OCI-LY1 (cell line): Measurements from ENCODE around the gene FGGY.

Source experiments
- EZH2 ChIP-seq: fragments of 200-600 bp; sonication (generic), shearing (Covaris generic); IDR thresholded peaks from 2 replicates; pipeline ENCODE4 v1.8.0; 2017; ENCODE audit warnings: borderline replicate concordance, mixed run types, mild to moderate bottlenecking, antibody characterized with exemption, low read length, moderate library complexity, mixed read lengths
- TF ChIP-seq, protein P1 (sequence below): fragments of 200-600 bp; sonication (generic), shearing (Covaris generic); IDR thresholded peaks from 2 replicates; pipeline ENCODE4 v1.5.1; 2017; ENCODE audit warnings: mild to moderate bottlenecking, antibody characterized with exemption, low read length, moderate library complexity, mixed read lengths

DNA sequence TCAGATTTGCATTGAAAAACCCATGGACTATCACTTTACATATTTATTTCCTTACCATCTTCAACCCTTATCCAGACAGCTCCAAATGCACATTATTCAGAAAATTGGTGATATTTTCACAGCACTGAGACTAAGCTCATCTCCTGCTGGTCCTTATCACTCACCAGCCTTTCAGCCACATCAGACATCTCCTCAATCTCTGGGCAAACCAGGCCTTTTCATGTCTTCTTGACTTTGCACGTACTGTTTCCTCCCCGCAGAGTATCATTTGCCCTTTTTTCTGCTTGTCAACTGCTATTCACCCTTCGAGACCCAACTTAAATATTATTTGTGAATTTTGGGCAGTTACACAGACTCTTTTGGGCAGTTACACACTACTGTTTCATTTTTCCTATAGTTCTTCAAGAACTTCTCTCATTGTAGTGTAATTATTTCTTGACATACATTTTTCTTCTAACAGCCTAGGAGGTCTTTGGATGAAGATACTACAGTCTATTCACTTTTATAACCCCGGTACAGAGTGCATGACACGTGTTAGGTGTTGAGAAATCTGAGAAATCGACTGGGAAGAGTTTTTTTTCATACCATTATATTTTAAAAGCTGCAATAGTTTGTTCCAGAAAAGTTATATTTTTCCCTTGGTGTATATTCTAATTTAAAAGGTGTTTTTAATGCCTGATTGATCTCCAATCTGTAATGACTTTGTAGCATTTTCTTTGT lies 98.0 kb downstream of the FGGY start:
- TF ChIP-seq, protein P1, sequence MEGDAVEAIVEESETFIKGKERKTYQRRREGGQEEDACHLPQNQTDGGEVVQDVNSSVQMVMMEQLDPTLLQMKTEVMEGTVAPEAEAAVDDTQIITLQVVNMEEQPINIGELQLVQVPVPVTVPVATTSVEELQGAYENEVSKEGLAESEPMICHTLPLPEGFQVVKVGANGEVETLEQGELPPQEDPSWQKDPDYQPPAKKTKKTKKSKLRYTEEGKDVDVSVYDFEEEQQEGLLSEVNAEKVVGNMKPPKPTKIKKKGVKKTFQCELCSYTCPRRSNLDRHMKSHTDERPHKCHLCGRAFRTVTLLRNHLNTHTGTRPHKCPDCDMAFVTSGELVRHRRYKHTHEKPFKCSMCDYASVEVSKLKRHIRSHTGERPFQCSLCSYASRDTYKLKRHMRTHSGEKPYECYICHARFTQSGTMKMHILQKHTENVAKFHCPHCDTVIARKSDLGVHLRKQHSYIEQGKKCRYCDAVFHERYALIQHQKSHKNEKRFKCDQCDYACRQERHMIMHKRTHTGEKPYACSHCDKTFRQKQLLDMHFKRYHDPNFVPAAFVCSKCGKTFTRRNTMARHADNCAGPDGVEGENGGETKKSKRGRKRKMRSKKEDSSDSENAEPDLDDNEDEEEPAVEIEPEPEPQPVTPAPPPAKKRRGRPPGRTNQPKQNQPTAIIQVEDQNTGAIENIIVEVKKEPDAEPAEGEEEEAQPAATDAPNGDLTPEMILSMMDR, result no peak
- TF ChIP-seq EZH2, result no peak
